HUES6 (cell line): ENCODE measurements around the gene RGS9.

Source experiments
- H3K27ac ChIP-seq: 2 replicates; pipeline ENCODE4 v1.7.0; 2013; ENCODE audit warnings: low read depth, mild to moderate bottlenecking, low read length, inconsistent platforms
- H3K27me3 ChIP-seq: 2 replicates; pipeline ENCODE4 v1.6.1; 2013; ENCODE audit warnings: low read length; ENCODE audit not compliant: control insufficient read depth, insufficient read depth
- H3K36me3 ChIP-seq: 2 replicates; pipeline ENCODE4 v1.6.1; 2013; ENCODE audit warnings: low read length; ENCODE audit not compliant: control insufficient read depth, insufficient read depth
- H3K4me1 ChIP-seq: 2 replicates; pipeline ENCODE4 v1.6.1; 2013; ENCODE audit warnings: low read length; ENCODE audit not compliant: control insufficient read depth, insufficient read depth
- H3K4me3 ChIP-seq: 2 replicates; pipeline ENCODE4 v1.5.1; 2013; ENCODE audit warnings: low read depth, low read length
- H3K9ac ChIP-seq: one replicate; pipeline ENCODE4 v1.6.1; 2013; ENCODE audit warnings: mild to moderate bottlenecking, low read length
- H3K9me3 ChIP-seq: 2 replicates; pipeline ENCODE4 v1.6.1; 2013; ENCODE audit warnings: low read depth, low read length; ENCODE audit not compliant: control insufficient read depth, insufficient read depth

The RGS9 gene

DNA sequence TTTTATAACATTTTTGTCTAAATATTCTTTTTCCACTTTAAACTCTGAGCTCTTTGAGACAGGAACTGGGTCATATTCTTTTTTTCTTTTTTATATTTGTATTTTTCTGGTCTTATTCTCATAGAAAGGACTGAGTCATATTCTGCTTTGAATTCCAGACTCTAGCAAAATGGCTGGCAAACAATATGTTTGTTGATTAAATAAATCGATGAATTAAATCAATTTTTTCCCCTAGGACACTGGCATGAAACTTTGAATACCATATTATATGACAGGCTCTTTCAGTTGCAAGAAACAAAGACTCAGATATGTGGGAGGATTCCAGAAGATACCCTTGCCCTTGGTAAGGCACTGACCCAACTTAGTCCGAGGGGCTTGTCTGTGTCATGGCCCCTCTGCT lies 3.1 kb upstream of the RGS9 start:
- Histone ChIP-seq H3K27ac (no peak overlapping the region), H3K36me3 (no peaks in the 10 kb centered on the region), H3K4me3 (no peak overlapping the region), H3K9me3 (no peaks in the 10 kb centered on the region), H3K9ac (no peak overlapping the region), H3K4me1 (peaks cover 8% of the 10 kb centered on the region), H3K27me3 (peaks cover 21% of the 10 kb centered on the region)

DNA sequence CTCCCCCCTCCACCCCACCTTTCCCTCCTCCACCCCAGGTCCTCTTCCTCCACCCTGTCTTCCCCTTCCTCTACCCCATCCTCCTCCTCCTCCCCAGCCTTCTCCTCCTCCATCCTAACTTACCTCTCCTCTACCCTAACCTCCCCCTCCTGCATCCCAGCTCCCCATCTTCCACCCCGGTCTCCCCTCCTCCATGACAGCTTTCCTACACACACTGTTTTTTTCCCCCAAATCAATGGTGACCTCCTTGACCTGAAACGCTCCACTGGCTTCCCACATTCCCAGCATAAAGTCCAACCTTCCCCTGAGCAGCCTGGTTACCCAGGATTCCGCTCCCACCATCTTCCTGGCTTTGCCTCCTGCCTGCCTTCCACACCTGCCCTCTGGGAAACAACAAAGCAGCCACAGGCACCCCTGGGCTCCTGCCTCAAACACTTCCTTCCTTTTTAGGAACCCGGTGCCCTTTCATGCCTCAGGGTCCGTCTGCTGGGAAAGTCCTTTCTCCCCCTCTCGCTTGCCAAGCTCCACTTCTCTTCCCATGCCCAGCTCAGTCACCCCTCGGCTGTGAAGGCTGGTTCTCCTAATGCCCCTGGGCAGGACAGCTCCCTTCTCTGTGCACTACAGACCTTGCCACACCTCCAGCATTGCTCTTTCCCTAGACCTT lies 2.1 kb downstream of the RGS9 start:
- no peaks in the 10 kb centered on the region for H3K36me3 ChIP-seq
- H3K27me3 ChIP-seq: peaks cover 30% of the 10 kb centered on the region
- H3K4me3 ChIP-seq: no peak overlapping the region
- no peaks in the 10 kb centered on the region for H3K9me3 ChIP-seq
- peaks cover 13% of the 10 kb centered on the region for H3K4me1 ChIP-seq
- H3K27ac ChIP-seq: no peak overlapping the region
- H3K9ac ChIP-seq: no peak overlapping the region

DNA sequence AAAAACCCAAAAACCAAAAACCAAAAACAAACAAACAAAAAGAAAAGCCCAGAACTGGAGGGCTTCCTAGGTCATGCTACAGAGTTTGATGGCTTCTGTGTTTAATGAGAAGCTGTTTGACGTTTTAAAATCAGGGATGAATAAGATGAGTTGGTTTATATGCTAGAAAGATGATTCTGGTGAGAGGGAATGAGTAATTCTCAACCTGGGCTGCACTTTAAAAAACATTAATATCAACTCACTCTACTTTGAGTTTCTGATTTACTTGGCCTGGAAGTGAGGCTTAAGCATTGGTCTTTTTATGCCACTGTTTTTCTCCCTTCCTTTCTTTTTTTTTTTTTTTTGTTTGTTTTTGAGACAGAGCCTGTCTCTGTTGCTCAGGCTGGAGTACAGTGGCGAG lies 5.1 kb downstream of the RGS9 start:
- peaks cover 27% of the 10 kb centered on the region for H3K27me3 ChIP-seq

DNA sequence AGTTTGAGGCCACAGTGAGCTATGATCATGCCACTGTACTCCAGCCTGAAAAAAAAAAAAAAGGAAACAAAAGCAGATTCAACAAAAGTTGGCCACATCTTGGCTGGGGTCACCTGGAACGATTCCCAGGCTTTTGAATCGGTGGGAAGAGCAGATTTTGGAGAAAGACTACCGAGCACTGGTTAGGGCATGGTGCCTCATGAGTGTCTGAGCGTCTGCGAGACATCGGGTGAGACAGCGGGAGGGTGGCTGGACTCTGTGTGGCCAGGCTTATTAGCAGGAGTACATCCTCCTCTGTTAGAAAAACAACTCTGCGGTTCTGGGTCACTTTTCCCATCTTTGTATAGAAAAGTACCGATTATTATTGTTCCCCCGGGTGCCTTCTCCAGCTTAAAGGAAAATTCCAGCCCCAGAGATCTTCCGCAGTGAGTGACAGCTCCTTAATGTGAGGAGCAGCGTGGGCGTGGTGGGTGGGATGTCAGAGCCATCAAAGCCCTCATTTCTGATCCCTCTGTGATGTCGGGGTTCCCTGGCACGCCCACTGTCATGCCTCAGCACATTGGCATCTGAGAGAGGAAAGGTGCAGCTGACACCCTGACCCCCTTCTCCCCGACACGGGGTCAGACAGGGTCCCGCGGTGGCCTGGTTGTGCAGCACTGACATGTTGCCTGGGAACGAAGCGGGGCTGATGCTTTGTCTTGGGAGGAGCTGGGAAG lies 6.9 kb downstream of the RGS9 start:
- Histone ChIP-seq H3K36me3 (no peaks in the 10 kb centered on the region), H3K27me3 (peaks cover 9% of the 10 kb centered on the region), H3K9me3 (no peaks in the 10 kb centered on the region), H3K27ac (no peak overlapping the region), H3K4me1 (peaks cover 5% of the 10 kb centered on the region), H3K9ac (no peak overlapping the region), H3K4me3 (no peak overlapping the region)

More for the DNA sequence above, 5.1 kb downstream of the RGS9 start:
- H3K9me3 ChIP-seq: no peaks in the 10 kb centered on the region
- no peak overlapping the region for H3K9ac ChIP-seq
- H3K36me3 ChIP-seq: no peaks in the 10 kb centered on the region
- peaks cover 13% of the 10 kb centered on the region for H3K4me1 ChIP-seq
- no peak overlapping the region for H3K4me3 ChIP-seq
- no peak overlapping the region for H3K27ac ChIP-seq

DNA sequence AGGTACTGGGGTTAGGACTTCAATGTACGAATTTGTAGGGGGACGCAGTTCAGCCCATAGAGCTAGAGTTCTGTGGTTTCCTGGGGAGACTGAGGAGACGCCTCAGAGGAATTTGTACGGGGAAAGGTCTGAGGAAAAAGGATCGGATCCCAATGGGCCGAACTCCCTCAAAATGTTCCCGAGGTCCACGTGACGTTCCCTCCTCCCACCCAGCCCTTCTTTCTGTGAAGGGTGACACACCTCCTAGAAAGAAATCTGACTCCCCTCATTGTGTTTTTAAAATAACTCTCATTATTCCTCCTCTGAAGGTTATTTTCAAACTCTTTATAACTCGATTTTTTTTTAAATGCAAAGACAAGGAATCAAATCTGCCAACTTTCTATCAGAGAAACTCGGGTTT lies 8.6 kb downstream of the RGS9 start:
- no peak overlapping the region for H3K4me3 ChIP-seq
- H3K4me1 ChIP-seq: no peaks in the 10 kb centered on the region
- no peaks in the 10 kb centered on the region for H3K27me3 ChIP-seq
- H3K27ac ChIP-seq: no peak overlapping the region
- H3K9me3 ChIP-seq: no peaks in the 10 kb centered on the region
- H3K36me3 ChIP-seq: no peaks in the 10 kb centered on the region
- H3K9ac ChIP-seq: no peak overlapping the region

DNA sequence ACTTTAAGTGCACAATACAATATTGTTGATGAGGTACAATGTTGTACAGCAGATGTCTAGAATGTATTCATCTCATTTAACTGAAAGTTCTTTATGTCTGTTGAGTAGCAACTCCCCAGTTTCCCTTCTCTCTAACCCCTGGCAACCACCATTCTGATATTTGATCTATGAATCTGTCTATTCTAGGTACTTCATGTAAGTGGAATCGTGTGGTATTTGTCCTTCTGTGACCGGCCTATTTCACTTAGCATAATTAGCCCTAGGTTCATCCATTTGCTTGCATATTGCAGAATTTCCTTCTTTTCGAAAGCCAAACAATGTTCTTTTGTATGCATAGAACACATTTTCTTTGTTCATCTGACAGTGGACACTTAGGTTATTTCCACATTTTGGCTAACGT lies 10.8 kb downstream of the RGS9 start:
- no peaks in the 10 kb centered on the region for H3K27me3 ChIP-seq
- H3K9me3 ChIP-seq: no peaks in the 10 kb centered on the region

DNA sequence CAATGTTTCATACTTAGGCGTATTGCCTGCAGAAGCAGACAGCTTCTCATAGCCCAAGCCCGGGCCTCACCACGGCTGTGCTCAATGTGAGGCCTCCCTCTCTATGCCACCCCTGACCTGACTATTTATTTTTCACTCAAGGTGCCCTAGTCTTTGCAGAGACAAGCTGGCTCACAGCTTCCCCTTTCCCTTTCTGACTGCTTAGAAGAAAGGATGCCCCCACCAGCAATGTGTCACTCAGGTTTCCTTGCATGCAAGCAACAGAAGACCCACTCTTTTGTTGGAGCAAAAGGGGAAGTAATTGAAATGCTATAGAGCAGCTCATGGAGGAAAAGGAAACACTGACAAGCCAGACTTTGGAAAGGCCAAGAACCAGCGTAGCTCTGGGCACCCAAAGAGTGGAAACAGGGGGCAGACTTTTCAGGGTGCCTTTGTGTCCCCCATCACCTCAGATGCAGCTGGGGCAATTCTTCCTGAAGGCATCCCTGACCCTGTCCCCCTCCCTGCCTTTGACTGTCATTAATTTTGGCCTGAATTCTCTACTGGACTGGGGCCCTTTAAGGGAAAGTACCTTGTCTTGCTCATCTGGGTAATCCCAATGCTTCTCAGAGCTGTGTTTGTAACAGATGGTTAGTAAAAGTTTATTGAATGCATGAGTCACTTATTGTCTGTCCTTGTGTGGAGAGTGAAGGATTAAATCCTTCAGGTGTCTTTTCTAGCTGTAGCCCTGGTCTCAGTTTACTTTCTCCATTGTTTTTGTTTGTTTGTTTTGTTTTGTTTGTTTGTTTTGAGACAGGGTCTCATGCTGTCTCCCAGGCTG lies 17.8 kb downstream of the RGS9 start:
- Histone ChIP-seq H3K27me3 (no peaks in the 10 kb centered on the region), H3K36me3 (no peaks in the 10 kb centered on the region), H3K9ac (no peak overlapping the region), H3K9me3 (no peaks in the 10 kb centered on the region), H3K4me1 (no peaks in the 10 kb centered on the region; the same call in 1 of the 2 replicates), H3K4me3 (no peak overlapping the region), H3K27ac (no peak overlapping the region)

More for the DNA sequence above, 10.8 kb downstream of the RGS9 start:
- no peak overlapping the region for H3K27ac ChIP-seq
- no peaks in the 10 kb centered on the region for H3K4me1 ChIP-seq
- no peak overlapping the region for H3K9ac ChIP-seq
- H3K36me3 ChIP-seq: no peaks in the 10 kb centered on the region
- H3K4me3 ChIP-seq: no peak overlapping the region

DNA sequence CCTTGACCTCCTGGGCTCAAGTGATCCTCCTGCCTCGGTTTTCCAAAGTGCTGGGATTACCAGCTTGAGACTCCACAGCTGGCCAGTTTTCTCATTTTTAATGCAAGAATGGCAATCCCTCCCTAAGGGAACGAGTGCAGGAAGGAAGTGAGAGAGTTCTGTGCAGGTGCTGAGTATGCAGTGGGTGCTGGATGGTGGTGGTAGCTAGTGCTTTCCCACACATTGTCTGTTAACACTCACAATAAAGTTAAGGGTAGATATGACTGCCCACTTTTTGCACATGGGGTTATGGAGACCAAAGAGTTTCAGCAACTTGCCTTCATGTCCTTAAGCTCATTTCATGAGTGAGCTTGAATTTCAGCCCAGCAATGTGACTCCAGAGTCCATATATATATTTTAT lies 18.5 kb downstream of the RGS9 start:
- H3K9ac ChIP-seq: no peak overlapping the region
- H3K27me3 ChIP-seq: no peaks in the 10 kb centered on the region
- no peaks in the 10 kb centered on the region for H3K36me3 ChIP-seq
- H3K4me1 ChIP-seq: no peaks in the 10 kb centered on the region; the same call in 1 of the 2 replicates
- no peak overlapping the region for H3K4me3 ChIP-seq
- H3K27ac ChIP-seq: no peak overlapping the region
- H3K9me3 ChIP-seq: no peaks in the 10 kb centered on the region

DNA sequence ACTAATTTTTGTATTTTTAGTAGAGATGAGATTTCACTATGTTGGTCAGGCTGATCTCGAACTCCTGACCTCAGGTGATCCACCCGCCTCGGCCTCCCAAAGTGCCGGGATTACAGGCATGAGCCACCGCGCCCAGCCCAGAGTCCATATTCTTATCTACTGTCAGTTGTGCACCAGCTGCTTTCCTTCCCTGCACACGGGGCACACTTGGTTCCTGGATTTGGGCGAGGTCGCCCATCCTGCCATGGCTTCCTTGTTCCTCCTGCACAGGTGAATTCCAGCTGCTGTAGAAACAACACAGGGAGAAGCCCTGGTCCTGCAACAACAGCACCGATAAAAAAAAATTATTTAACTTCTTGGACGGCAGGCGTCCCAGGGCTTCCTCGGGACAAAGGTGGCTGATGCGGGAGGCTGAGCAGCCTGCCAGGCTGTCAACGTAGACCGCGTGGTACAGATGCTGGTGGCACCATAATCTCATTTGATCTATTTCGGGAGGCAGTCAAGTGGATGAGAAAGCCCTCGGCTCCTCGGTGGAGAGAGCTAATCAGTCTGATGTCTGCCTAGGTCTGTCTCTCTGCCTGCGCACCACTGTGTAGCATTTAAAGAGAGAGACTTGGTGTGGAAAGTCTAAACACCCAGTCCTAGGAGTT lies 19.1 kb downstream of the RGS9 start:
- Histone ChIP-seq H3K9ac (no peak overlapping the region), H3K27ac (no peak overlapping the region)

DNA sequence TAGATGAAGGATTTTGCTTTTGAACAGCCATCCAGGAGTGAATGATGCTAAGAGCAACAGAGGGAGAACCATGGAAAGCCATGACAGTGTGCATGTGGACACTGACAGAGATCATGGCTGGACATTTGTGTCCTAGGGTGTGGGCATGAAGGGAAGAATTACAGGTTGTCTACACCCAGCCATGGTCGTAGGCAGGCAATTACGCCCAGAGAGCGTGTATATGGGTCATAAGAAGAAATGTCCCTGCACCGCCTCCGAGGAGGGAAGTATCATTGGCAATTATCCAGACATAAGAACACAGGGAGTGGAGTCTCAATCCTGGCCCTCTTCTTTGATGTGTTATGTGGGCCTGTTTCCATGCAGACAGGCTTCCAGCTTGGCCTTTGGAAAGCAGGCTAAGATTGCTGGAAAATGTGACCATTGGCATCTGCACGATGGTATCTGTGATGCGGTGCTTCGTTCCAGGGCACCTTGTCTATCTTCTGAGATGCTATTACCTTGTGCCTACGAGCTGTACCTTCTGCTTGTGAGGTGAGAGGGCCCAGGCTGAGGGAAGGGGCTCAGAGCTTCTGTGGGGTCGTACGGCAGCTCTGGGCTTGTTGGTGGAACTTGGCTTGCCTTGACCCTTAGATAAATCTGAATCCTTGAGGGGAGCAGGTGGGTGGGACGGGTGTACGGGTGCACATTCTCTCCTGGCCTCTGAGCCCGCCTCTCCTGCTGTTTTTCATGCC lies 19.8 kb downstream of the RGS9 start:
- H3K36me3 ChIP-seq: no peaks in the 10 kb centered on the region
- no peak overlapping the region for H3K9ac ChIP-seq
- no peak overlapping the region for H3K4me3 ChIP-seq

More for the DNA sequence above, 19.1 kb downstream of the RGS9 start:
- H3K9me3 ChIP-seq: no peaks in the 10 kb centered on the region
- H3K4me3 ChIP-seq: no peak overlapping the region
- no peaks in the 10 kb centered on the region for H3K27me3 ChIP-seq
- H3K4me1 ChIP-seq: no peaks in the 10 kb centered on the region; the same call in 1 of the 2 replicates
- H3K36me3 ChIP-seq: no peaks in the 10 kb centered on the region

More for the DNA sequence above, 19.8 kb downstream of the RGS9 start:
- Histone ChIP-seq H3K4me1 (no peaks in the 10 kb centered on the region; the same call in 1 of the 2 replicates), H3K27me3 (no peaks in the 10 kb centered on the region), H3K9me3 (no peaks in the 10 kb centered on the region), H3K27ac (no peak overlapping the region)
